HCT116 (cell line): Measurements from ENCODE around the gene RDH8. TPM values are rescaled to one million over a fixed set of nuclear protein-coding genes. Genes with fewer than 3 reads are reported as not detected.

Experiments
- ATAC-seq: fragments of 200-7000 bp; cut with Tn5 transposase; 2 replicates; pipeline ENCODE4 v1.9.1; 2020; ENCODE audit warnings: mild to moderate bottlenecking, moderate library complexity
- BruUV-seq: library from RNA; stranded (reverse); fragments of 400-500 nt; replicated peaks from 2 replicates; lab custom pipeline; 2021; lab: Mats Ljungman, UMichigan
- CTCF ChIA-PET: fragments of 300-600 bp; sonication (Branson Sonifier 250); formaldehyde crosslinking; loops from one replicate; lab custom pipeline; 2021; ENCODE audit warnings: antibody characterized with exemption; lab: Charles Lee
- POLR2A ChIA-PET: fragments of 300-600, 350-600 bp; sonication (Branson Sonifier 250); formaldehyde crosslinking; loops from one replicate; lab custom pipeline; 2021; ENCODE audit warnings: antibody characterized with exemption; lab: Charles Lee
- RAD21 ChIA-PET, 2 experiments: fragments of 300-600 bp; sonication (Branson Sonifier 250); formaldehyde crosslinking; loops; one replicate each; lab custom pipeline; 2023; ENCODE audit warnings: low total read pairs in 2 of 2; ENCODE audit not compliant: uncharacterized antibody in 2 of 2, unreplicated experiment in 2 of 2, low non-redundant PET in 1 of 2; lab: Charles Lee
- DNase-seq: peaks from one replicate; pipeline ENCODE4 v3.0.0-alpha.2; 2010; ENCODE audit warnings: low read depth, low spot score
- H2AFZ ChIP-seq: fragments of 200-600 bp; shearing (Covaris generic), sonication (generic); 2 replicates; pipeline ENCODE4 v1.6.1; 2017; ENCODE audit warnings: low read depth, mixed run types, mixed read lengths, antibody characterized with exemption, low read length; ENCODE audit not compliant: poor library complexity, severe bottlenecking
- H3K27ac ChIP-seq: 2 replicates; pipeline ENCODE4 v1.5.1; 2012; ENCODE audit warnings: low read depth, low read length
- H3K27me3 ChIP-seq: fragments of 200-600 bp; sonication (generic); 2 replicates; pipeline ENCODE4 v1.6.1; 2016; ENCODE audit warnings: mixed run types, low read length, mixed read lengths; ENCODE audit not compliant: insufficient read depth
- H3K36me3 ChIP-seq, 2 experiments: fragments of 200-500 bp in 1 of 2; fragments of 200-600 bp in 1 of 2; sonication (Bioruptor generic) in 1 of 2; sonication (generic) in 1 of 2; 2 replicates each; pipeline versions ENCODE4 v1.5.1 to v1.6.1; 2014 to 2016; ENCODE audit warnings: low read length in 2 of 2, inconsistent platforms in 1 of 2, mixed read lengths in 1 of 2, mixed run types in 1 of 2; ENCODE audit not compliant: insufficient read depth in 2 of 2, control insufficient read depth in 1 of 2
- H3K4me1 ChIP-seq, 2 experiments: fragments of 200-600 bp in 1 of 2; sonication (generic) in 1 of 2; 2 replicates each; pipeline versions ENCODE4 v1.5.1 to v1.6.1; 2012 to 2017; ENCODE audit warnings: low read length in 2 of 2, inconsistent platforms in 1 of 2, mild to moderate bottlenecking in 1 of 2, mixed read lengths in 1 of 2, mixed run types in 1 of 2, moderate library complexity in 1 of 2; ENCODE audit not compliant: insufficient read depth in 2 of 2, control insufficient read depth in 1 of 2
- H3K4me2 ChIP-seq: fragments of 200-600 bp; sonication (generic); 2 replicates; pipeline ENCODE4 v1.6.1; 2017; ENCODE audit warnings: mixed run types, low read length, mixed read lengths
- H3K4me3 ChIP-seq, 2 experiments: fragments of 200-600 bp in 1 of 2; sonication (generic) in 1 of 2; replicated peaks in 1 of 2; 2 replicates each; pipeline ENCODE4 v1.5.1; 2011 to 2016; ENCODE audit warnings: low read length in 2 of 2, control low read depth in 1 of 2, low read depth in 1 of 2, mild to moderate bottlenecking in 1 of 2, mixed read lengths in 1 of 2, mixed run types in 1 of 2
- H3K79me2 ChIP-seq: fragments of 200-600 bp; sonication (generic); 2 replicates; pipeline ENCODE4 v1.6.1; 2017; ENCODE audit warnings: mild to moderate bottlenecking, mixed run types, low read length, moderate library complexity, mixed read lengths; ENCODE audit not compliant: insufficient read depth
- H3K9ac ChIP-seq: fragments of 200-600 bp; sonication (generic); 2 replicates; pipeline ENCODE4 v1.6.1; 2016; ENCODE audit warnings: low read length, mixed read lengths
- H3K9me2 ChIP-seq: fragments of 200-600 bp; sonication (generic), shearing (Covaris generic); 2 replicates; pipeline ENCODE4 v1.6.1; 2017; ENCODE audit warnings: mixed run types, mild to moderate bottlenecking, moderate library complexity; ENCODE audit not compliant: insufficient read depth
- H3K9me3 ChIP-seq, 2 experiments: fragments of 200-500 bp in 1 of 2; fragments of 200-600 bp in 1 of 2; sonication (Bioruptor generic) in 1 of 2; sonication (generic) in 1 of 2; 2 replicates each; pipeline ENCODE4 v1.6.1; 2014 to 2017; ENCODE audit warnings: low read length in 2 of 2, mixed read lengths in 2 of 2, inconsistent platforms in 1 of 2, low read depth in 1 of 2, mild to moderate bottlenecking in 1 of 2, mixed run types in 1 of 2, moderate library complexity in 1 of 2; ENCODE audit not compliant: control insufficient read depth in 1 of 2, insufficient read depth in 1 of 2
- H4K20me1 ChIP-seq: fragments of 200-600 bp; sonication (generic), shearing (Covaris generic); 2 replicates; pipeline ENCODE4 v1.6.1; 2017; ENCODE audit warnings: mixed run types, mild to moderate bottlenecking, moderate library complexity; ENCODE audit not compliant: insufficient read depth
- CBX3 ChIP-seq: IDR thresholded peaks from 2 replicates; pipeline ENCODE4 v1.6.1; 2012; ENCODE audit warnings: low read depth
- CEBPB ChIP-seq: IDR thresholded peaks from 2 replicates; pipeline ENCODE4 v1.6.1; 2012; ENCODE audit warnings: low read depth
- EGR1 ChIP-seq: IDR thresholded peaks from 2 replicates; pipeline ENCODE4 v1.6.1; 2012; ENCODE audit warnings: low read depth
- ELF1 ChIP-seq: IDR thresholded peaks from 2 replicates; pipeline ENCODE4 v1.6.1; 2012; ENCODE audit warnings: low read depth, borderline replicate concordance
- EZH2 ChIP-seq: fragments of 200-600 bp; sonication (generic); IDR thresholded peaks from 2 replicates; pipeline ENCODE4 v1.6.1; 2017; ENCODE audit warnings: antibody characterized with exemption, mixed run types
- EZH2phosphoT487 ChIP-seq: fragments of 200-600 bp; IDR thresholded peaks from 2 replicates; pipeline ENCODE4 v1.6.1; 2018; ENCODE audit warnings: antibody characterized with exemption, borderline replicate concordance
- FOSL1 ChIP-seq: IDR thresholded peaks from 2 replicates; pipeline ENCODE4 v1.6.1; 2012; ENCODE audit warnings: low read depth
- JUND ChIP-seq: IDR thresholded peaks from 2 replicates; pipeline ENCODE4 v1.6.1; 2012
- POLR2A ChIP-seq: IDR thresholded peaks from 2 replicates; pipeline ENCODE4 v1.7.0; 2011; ENCODE audit warnings: borderline replicate concordance; ENCODE audit not compliant: insufficient read depth, insufficient read length; ENCODE audit errors: extremely low read depth
- SP1 ChIP-seq: IDR thresholded peaks from 2 replicates; pipeline ENCODE4 v1.6.1; 2012; ENCODE audit warnings: low read depth
- TCF7L2 ChIP-seq: IDR thresholded peaks from 2 replicates; pipeline ENCODE4 v1.7.0; 2011; ENCODE audit warnings: borderline replicate concordance, inconsistent platforms; ENCODE audit not compliant: insufficient read depth, insufficient read length; ENCODE audit errors: extremely low read depth
- YY1 ChIP-seq: IDR thresholded peaks from 2 replicates; pipeline ENCODE4 v1.6.1; 2011; ENCODE audit warnings: low read length, low read depth, moderate library complexity, mild to moderate bottlenecking; ENCODE audit not compliant: insufficient replicate concordance; ENCODE audit errors: extremely low read depth
- ZBTB33 ChIP-seq: IDR thresholded peaks from 2 replicates; pipeline ENCODE4 v1.6.1; 2011; ENCODE audit warnings: mild to moderate bottlenecking, low read length, moderate library complexity; ENCODE audit not compliant: insufficient replicate concordance; ENCODE audit errors: extremely low read depth
- ZNF274 ChIP-seq: fragments of 200-500 bp; sonication (Bioruptor generic); IDR thresholded peaks from 2 replicates; pipeline ENCODE4 v1.6.1; 2014; ENCODE audit warnings: mild to moderate bottlenecking, low read depth, low read length, inconsistent platforms
- intact Hi-C: fragments of 100-400 bp; cut with micrococcal nuclease; formaldehyde crosslinking; loops from 2 replicates; pipeline ENCODE4 v1.10.0; 2022
- total RNA-seq: library from RNA; stranded (reverse); gene quantifications from one replicate; pipeline ENCODE4 v1.2.1, GENCODE V29; 2021; ENCODE audit not compliant: unreplicated experiment
- TF ChIP-seq, protein P1 (sequence below): IDR thresholded peaks from 2 replicates; pipeline ENCODE4 v1.6.1; 2012
- TF ChIP-seq, protein P2 (sequence below): IDR thresholded peaks from 2 replicates; pipeline ENCODE4 v1.6.1; 2012

The RDH8 gene
- total RNA-seq, 1 experiment from 2014 or later, result not detected

GRCh38 chr19:10010247-10010691, 3.0 kb upstream of the RDH8 start, which contains the start of gene COL5A3:
COL5A3 (minus strand) TSS chr19:10010504; CDS start chr19:10010385, 119 bp downstream.
- Histone ChIP-seq H3K79me2 (no peaks in the 10 kb centered on the region), H4K20me1 (no peaks in the 10 kb centered on the region), H3K4me2 (peak within 1 kb of the TSS; percentile 62), H3K27me3 (peaks cover 51% of the 10 kb centered on the region), H3K36me3 (no peaks in the 10 kb centered on the region), H2AFZ (no peak within 1 kb of the TSS), H3K4me3 (peak within 1 kb of the TSS in 1 of 2 experiments; percentile 33; a peak in 1 of 4 replicates), H3K9ac (no peak within 1 kb of the TSS), H3K4me1 (peaks cover 0 to 23% of the 10 kb centered on the region in 2 experiments; a peak in 2 of 4 replicates), H3K9me2 (no peaks in the 10 kb centered on the region), H3K27ac (no peak within 1 kb of the TSS), H3K9me3 (no peaks in the 10 kb centered on the region)
- no peak for DNase-seq
- BruUV-seq, result no TSS peak
- ChIA-PET POLR2A (no interaction called here), RAD21 (no interaction called here), CTCF (interaction anchor here (0.6 to 1.6 kb wide), 3 partner anchors 10 to 210 kb away, joined by 4 to 7 read pairs (median 6); no protein-coding TSS in a partner anchor)
- ATAC-seq, result peak; percentile 62
- intact Hi-C loops, result no loop called here
- TF ChIP-seq CBX3 (no peak), TCF7L2 (no peak), ZBTB33 (no peak), EGR1 (no peak), JUND (no peak), EZH2 (no peak), EZH2phosphoT487 (no peak), CEBPB (no peak), ZNF274 (no peak), ELF1 (no peak), POLR2A (no peak), YY1 (no peak), SP1 (no peak), FOSL1 (no peak)
- TF ChIP-seq, protein P1, sequence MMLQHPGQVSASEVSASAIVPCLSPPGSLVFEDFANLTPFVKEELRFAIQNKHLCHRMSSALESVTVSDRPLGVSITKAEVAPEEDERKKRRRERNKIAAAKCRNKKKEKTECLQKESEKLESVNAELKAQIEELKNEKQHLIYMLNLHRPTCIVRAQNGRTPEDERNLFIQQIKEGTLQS, result no peak
- TF ChIP-seq, protein P2, sequence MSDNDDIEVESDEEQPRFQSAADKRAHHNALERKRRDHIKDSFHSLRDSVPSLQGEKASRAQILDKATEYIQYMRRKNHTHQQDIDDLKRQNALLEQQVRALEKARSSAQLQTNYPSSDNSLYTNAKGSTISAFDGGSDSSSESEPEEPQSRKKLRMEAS, result no peak
